AG20443 (cell line): Measurements from ENCODE around the gene ETV7.
A peak's percentile ranks its signal among the peaks of the same experiment; 100 is the strongest.
"Not testable (repeated sequence)": the region's sequence is repeated elsewhere in the genome, so short reads cannot be mapped to it uniquely, and the experiment has no call there.

Experiments
- DNase-seq: peaks from one replicate; pipeline ENCODE4 v3.0.0; 2012; ENCODE audit warnings: low spot score, mixed read lengths

Gene ETV7

GRCh38 chr6:36364061-36364635 is 23.3 kb downstream of the ETV7 start:
- DNase-seq = not testable (repeated sequence)

- not testable (repeated sequence) for DNase-seq
These were observed 24.1 kb downstream of the ETV7 start for GRCh38 chr6:36363371-36363752.

DNA sequence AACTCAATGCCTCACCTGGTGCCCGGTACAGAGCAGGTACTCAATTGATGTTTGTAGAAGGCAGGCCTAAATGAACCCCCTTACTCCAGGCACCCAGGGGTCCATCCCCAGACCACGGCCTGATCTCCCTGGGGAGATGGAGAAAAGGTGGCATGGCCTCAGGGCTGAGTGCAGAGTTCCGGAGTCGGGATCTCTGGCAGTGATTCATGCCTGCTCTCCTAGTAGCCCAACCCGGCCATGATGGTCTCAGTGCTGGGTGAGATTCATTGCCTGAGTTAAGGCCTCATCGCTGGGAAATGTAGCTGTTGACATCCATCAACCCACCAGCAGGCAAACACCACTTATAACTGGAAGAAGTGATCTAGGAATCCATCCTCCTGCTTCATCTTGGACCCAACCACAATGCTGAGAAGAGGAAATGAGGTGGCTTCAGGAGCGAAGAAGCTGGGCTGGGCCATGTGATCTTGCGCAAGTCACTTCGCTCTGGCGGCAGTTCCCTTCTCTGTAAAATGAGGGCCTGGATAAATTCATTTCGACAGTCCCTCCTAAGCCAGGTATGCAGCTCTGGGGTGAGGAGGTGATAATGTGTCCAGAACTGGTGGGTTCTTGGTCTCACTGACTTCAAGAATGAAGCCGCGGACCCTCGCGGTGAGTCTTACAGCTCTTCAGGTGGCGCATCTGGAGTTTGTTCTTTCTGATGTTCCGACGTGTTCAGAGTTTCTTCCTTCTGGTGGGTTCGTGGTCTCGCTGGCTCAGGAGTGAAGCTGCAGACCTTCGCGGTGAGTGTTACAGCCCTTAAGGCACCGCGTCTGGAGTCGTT is 24.7 kb downstream of the ETV7 start:
- DNase-seq = no peak

DNA sequence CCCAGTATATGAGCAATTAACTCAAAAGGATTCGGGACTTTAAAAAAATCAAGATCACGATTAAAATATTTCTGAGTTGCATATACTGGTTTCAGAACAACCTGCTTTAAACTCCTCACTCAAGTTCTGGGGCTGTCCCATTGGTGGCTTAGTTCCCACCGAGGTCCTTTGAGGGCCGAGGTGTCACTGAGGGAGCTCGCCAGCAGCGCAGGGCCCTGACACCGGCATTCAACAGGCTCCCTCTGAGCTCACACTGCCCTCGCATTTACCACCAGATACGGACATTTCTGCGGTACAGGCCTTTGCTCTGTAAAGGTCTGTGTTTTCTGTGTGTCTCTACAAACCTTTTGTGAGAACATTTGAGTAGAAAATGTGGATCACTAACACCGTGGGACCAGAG is 26.4 kb downstream of the ETV7 start:
- no peak for DNase-seq

DNA sequence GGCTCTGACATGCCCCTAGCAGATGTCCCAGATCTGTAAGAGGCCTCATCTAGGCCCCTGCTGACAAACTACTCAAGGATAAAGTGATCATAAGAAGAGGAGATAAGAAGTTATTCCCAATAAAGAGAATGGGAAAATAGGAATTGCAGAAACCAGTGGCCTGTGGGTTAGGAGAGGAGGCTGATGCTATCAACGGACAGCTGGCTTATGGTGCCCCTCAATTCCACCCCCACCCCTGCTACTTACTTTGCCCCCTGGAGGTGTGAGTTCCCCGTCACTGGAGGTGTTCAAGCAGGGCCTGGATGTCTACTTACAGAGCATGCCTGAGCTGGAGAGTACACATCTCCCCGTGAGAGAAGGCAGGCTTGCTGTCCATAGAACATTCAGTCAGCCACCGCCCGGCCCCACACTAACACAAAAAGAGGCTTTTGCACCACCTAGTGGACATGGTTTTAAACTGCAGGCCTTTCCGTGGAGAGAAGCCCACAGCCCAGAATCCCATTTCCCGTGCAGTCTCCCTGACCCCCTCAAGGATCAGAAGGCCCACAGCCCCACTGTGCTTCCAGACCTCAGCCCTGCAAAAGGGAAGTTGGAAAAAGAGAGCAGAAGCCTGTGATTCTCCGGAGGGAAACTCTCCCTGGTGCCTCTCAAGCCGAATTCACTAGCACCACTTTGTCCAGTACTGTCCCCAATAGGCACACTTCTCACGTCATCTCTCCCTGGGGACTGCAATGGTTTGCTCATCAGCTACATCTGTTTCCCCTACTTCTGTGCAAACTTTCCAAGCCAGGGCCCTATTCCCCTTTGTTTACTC is 27.0 kb downstream of the ETV7 start:
- DNase-seq = peak; percentile 89

DNA sequence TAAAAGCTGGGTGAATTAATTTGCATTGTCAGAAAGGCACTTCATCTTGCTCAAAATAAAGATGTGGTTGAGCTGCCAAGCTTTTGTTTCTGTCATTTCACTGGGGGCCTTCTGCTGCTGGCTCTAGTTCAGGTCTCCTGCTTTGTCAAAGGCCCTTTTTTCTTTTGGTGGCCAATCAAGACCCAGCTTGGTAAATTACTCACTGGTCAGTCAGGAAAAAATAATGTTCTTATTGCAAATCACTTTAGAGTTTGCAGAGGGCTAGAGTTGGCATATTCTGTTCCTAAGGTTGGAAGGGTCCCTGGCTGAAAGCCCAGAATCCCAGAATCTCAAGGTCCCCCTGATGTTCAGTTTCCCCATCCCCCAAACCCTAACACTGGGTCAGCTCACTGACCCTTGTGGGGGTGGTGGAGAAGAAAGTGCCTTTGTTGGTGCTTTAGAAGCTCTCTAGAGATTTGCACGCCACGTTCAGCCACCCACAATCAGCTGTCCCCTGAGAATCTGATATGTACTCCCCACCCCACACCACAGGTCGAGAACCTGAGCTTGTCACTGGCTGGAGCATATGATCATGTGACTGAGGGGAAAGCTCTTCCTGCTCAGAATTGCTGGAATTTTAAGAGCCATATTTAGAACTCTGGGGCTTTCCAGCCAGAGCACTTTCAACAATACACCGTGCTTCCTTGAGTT is 29.1 kb downstream of the ETV7 start:
- no peak for DNase-seq

DNA sequence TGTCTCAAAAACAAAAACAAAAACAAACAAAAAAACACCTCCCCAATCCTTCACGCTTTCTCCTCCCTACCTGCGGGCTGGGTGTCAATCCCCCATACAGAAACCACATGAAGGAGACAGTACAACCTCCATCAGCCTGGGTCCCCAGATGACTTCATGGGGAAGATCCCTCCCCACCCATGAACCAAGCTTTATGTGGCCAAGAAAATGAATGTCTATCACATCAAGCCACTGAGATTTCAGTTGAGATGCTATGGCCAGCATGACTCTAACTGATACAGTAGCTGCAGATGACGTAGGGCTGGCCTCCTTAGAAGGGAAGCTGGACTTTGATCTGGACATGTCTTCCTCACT is 29.6 kb downstream of the ETV7 start:
- no peak for DNase-seq

DNA sequence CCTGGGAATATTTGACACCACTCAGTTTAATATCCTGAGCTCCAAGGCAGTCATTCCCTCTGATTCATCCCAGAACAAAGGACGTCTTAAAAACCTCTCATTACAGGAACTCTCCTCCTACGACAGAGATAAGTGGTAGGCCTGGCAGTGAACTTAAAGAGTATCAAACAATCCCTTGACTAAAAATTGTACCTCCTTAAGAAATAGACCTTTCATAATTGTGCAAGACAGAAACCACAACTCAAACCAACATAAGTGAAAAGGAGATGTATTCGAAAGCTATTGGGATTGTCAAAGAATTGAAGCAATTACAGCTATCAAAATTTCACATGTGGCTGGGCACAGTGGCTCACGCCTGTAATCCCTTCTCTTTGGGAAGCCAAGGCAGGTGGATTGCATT is 31.6 kb downstream of the ETV7 start:
- no peak for DNase-seq

DNA sequence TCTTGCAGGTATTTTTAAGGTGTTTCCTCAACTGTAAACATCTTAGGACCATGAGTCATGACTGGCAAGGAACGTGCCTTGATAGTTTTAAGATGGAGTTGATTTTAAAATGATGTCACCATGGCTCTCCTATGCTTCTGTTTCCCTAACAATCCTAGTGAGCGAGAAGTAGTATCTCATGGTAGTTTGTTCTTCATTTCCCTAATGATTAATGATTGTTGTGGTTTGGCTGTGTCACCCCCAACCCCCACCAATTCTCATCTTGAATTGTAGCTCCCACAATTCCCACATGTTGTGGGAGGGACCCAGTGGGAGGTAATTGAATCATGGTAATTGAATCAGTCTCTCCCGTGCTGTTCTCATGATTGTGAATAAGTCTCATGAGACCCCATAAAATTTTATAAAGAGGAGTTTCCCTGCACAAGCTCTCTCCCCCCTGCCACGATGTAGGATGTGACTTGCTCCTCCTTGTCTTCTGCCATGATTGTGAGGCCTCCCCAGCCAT is 34.0 kb downstream of the ETV7 start:
- no peak for DNase-seq

DNA sequence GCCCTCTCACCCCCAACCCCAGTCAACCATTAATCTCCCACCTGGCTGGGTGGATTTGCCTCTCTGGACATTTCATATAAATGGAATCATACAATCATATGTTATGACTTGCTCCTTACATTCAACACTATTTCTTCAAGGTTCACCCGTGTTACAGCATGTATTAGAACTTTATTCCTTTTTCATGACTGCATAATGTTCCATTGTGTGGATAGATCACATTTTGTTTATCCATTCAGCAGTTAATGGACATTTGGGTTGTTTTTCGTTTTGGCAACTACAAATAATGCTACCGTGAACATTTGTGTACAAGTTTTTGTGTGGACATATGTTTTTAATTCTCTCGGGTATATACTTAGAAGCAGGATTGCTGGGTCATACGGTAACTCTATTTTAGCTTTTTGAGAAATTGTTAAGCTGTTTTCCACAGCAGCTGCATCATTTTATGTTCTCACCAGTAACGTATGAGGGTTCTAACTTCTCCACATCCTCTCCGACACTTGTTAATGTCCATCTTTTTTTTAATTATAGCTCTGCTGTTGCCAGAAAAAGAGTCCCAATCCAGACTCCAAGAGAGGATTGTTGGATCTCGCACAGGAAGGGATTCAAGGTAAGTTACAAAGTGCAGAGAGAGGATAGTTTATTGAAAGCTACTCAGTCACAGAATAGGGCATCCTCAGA is 34.9 kb downstream of the ETV7 start:
- no peak for DNase-seq

DNA sequence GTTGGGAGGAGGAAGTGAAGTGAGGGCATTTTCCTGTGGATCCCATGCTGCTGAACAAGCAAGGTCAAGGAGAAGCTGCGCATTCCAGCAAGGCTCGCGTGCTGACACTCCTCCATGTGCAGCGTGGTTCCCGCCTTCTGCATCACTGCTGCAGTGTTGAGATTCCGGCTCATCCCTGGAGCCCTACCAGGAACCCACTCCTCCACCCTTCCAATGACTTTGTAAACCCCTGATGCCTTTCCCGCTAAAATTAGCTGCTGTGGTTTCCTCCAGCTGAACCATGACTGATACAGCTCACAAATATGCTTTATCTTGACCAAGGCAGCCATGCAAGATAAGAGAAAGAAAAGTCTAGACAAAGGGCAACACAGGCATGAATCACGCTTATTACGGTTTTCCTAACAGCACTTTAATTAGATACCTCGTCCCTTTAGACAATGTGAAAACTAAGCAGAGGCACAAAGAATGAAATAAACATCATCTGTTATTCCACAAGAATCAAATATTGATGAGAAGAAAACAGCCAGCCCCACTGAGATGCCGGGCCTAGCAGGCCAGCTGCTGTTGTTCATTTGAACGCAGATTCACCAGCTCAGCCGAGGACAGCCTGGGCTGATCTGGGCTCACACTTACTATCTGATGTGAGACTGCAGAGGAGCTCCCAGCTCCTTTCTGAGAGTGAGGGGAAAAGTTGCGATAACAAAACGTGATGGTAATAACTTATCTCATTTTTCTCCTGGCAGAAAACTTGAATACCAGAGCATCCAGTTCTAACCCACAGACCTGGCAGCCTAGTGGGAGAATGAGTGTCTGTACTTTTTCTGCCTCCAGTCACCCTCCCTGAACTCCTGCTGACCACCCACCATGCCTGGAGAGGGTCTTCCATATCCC is 36.5 kb downstream of the ETV7 start:
- DNase-seq = peak; percentile 65

GRCh38 chr6:36350082-36350481 is 37.4 kb downstream of the ETV7 start:
- DNase-seq = no peak

- DNase-seq = no peak
These were observed 38.2 kb downstream of the ETV7 start for GRCh38 chr6:36349240-36349639.

GRCh38 chr6:36347621-36348020 is 39.8 kb downstream of the ETV7 start:
- no peak for DNase-seq

DNA sequence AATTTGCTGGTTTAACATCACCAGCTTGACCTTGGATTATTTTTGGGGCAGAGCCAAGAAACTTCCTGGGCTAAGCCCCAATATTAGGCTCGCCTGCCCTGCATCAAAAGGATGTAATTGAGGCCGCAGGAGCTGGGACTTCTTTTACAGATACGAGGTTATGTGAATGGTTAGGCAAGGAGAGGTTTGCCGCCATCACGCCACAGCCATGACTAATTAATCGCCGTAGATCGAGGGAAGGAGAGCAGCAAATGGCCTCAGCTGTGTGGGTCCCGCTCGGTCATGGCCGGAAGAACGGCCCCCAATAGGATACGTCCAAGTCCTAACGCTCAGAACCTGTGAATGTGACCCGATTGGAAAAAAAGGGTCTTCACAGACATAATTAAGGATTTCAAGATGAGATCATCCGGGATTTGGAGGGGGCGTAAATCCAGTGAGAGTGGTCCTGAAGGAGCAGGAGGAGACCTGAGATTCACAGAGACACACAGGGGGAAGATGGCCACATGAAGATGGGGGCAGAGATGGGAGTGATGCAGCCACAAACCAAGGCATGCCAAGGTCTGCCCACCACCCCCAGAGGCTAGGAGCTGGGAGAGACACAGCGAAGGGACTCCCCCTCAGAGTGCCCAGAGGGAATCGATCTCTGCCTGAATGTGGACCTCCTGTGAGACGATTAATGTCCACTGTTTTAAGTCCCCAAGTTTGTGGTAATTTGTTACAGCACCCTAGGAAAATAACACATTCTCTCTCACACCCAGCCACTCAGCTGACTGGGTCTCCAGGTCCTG is 40.8 kb downstream of the ETV7 start:
- no peak for DNase-seq

GRCh38 chr6:36345681-36346466 is 41.6 kb downstream of the ETV7 start:
- DNase-seq = no peak

DNA sequence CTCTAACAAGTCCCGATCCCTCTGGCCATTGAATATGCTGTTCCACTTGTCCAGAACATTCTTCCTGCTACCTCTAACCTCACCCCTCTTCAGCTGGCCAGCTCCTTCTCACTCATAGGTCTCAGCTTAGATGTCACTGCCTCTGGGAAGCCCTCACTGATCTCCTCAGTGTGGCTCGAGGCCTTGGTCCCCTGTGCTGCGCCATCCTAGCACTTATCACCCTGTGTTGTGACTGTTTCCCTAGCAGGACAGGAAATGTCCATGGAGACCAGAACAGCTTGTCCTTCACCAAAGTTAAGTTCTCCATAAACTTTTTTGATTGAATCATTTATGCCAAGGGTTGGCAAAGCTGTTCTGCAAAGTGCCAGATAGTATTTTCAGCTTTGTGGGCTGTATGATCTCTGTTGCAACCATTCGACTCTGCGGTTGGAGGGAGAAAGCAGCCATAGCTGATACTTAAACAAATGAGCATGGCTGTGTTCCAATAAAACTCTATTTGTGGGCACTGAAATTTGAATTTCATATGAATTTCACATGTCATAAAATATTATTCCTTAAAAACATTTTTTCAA is 44.3 kb downstream of the ETV7 start:
- no peak for DNase-seq

- DNase-seq = peak; percentile 89
These were observed 46.6 kb downstream of the ETV7 start for GRCh38 chr6:36340618-36341454.
